ENCODE measurements around the gene ADH1C. TPM values are rescaled to one million over a fixed set of nuclear protein-coding genes. Genes with fewer than 3 reads are reported as not detected.

ADH1C gene
- total RNA-seq, 1 experiment from 2014 or later: not detected

DNA sequence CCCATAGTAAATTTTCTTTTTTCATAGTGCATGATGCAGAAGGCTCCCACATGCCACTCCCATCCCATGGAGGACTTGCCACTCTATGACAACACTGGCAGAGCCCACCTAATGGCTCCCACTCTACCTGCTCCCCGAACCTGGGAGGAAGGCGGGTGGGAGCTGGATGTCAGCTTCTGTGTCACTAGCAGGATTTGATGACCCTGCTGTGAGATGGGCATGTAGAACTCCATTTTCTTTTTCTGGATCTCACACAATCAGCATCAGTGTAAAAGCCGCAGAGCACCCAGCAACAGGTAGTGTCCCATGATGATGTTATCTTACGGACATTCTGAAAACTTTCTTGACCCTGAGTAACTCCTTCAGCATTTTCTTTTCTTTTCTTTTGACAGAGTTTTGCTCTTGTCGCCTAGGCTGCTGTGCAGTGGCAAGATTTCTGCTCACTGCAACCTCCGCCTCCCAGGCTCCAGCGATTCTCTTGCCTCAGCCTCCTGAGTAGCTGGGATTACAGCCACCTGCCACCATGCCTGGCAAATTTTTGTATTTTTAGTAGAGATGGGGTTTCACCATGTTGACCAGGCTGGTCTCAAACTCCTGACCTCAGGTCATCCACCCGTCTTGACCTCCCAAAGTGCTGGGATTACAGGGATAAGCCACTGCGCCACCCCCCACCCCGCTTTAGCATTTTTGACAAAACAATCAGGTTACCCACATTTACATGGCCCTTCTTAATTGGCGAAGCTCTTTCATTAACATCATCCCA is 46.7 kb downstream of the ADH1C start:
- Histone ChIP-seq H3K79me2 (ENCODE audit: insufficient read depth, low read length) (no peaks in the 10 kb centered on the region), H3K4ac (ENCODE audit: low read depth, low read length) (no peak overlapping the region), H2BK5ac (ENCODE audit: insufficient read length, low read length) (no peak overlapping the region), H3K4me2 (ENCODE audit: insufficient read depth, insufficient read length, low read length) (no peak overlapping the region), H3K79me1 (ENCODE audit: insufficient read depth, low read depth, low read length, poor library complexity, severe bottlenecking) (no peaks in the 10 kb centered on the region), H3K9me3 (ENCODE audit: control insufficient read depth, low read depth, low read length) (no peaks in the 10 kb centered on the region), H3K23ac (ENCODE audit: insufficient read length, low read depth, low read length) (no peak overlapping the region), H2BK15ac (ENCODE audit: low read depth, low read length) (no peak overlapping the region), H3T11ph (ENCODE audit: low read length) (no peak overlapping the region), H2BK20ac (ENCODE audit: low read depth, low read length, poor library complexity, severe bottlenecking) (no peak overlapping the region), H4K5ac (ENCODE audit: insufficient read length, low read depth, low read length) (no peak overlapping the region), H2BK120ac (ENCODE audit: low read depth, low read length, poor library complexity, severe bottlenecking) (no peak overlapping the region), H2AFZ (ENCODE audit: low read length) (no peak overlapping the region), H3K27ac (ENCODE audit: insufficient read length, low read depth, low read length) (no peak overlapping the region), H3K18ac (ENCODE audit: insufficient read length, low read depth, low read length) (no peak overlapping the region), H4K20me1 (ENCODE audit: control insufficient read depth, insufficient read depth, insufficient read length) (no peaks in the 10 kb centered on the region), H4K91ac (ENCODE audit: insufficient read length, low read depth, low read length) (no peak overlapping the region), H3K23me2 (ENCODE audit: insufficient read length, low read depth, low read length, poor library complexity, severe bottlenecking) (no peaks in the 10 kb centered on the region), H2AK5ac (ENCODE audit: insufficient read length, low read length) (no peak overlapping the region), H3K14ac (ENCODE audit: insufficient read depth, low read length) (no peak overlapping the region), H3K9ac (ENCODE audit: extremely low read depth, insufficient read length, low read length) (no peak overlapping the region), H3K27me3 (ENCODE audit: insufficient read depth, low read length) (no peaks in the 10 kb centered on the region), H2BK12ac (ENCODE audit: insufficient read length, low read depth, low read length) (no peak overlapping the region), H4K8ac (replicated peaks; ENCODE audit: insufficient read length, low read depth, low read length) (no peak overlapping the region), H3K56ac (ENCODE audit: insufficient read length, low read depth, low read length) (no peak overlapping the region), H3K4me1 (ENCODE audit: insufficient read depth, low read length) (no peaks in the 10 kb centered on the region)
- H3K4me3 Mint-ChIP-seq: no peak overlapping the region
- no peaks in the 10 kb centered on the region; the same call in 1 of the 2 replicates for H3K27me3 Mint-ChIP-seq (ENCODE audit: low read depth)
- H3K36me3 Mint-ChIP-seq (ENCODE audit: insufficient read depth in 1 of 3, low read depth in 3 of 3): peaks cover 0 to 5% (median 0%) of the 10 kb centered on the region in 3 experiments; a peak in 1 of 7 replicates
- no peaks in the 10 kb centered on the region for H3K9me3 Mint-ChIP-seq
- no CpG with 5 or more reads among the region's 11 CpGs for WGBS (ENCODE audit: extremely low coverage, insufficient read length, low lambda C conversion rate)
- peaks cover 14 to 18% of the 10 kb centered on the region in 2 experiments for H3K4me1 Mint-ChIP-seq
- no peak for DNase-seq
- no peak for TF ChIP-seq CTCF (conservative IDR thresholded peaks at IDR 0.05)
- peak overlapping the region in 1 of 3 experiments; percentile 40; a peak in 1 of 7 replicates for H3K27ac Mint-ChIP-seq
